Neural cell (in vitro differentiated cells): ENCODE measurements around the gene OR2A1.
"Not testable (repeated sequence)": the region's sequence is repeated elsewhere in the genome, so short reads cannot be mapped to it uniquely, and the experiment has no call there.

Source experiments
- EP300 ChIP-seq: fragments of 450-650 bp; conservative IDR thresholded peaks from 2 replicates; pipeline ENCODE4 v1.6.1; 2014; ENCODE audit warnings: antibody characterized with exemption, mild to moderate bottlenecking, moderate library complexity; ENCODE audit not compliant: poor library complexity, severe bottlenecking
- MXI1 ChIP-seq: fragments of 450-650 bp; conservative IDR thresholded peaks from 2 replicates; pipeline ENCODE4 v1.6.1; 2014; ENCODE audit warnings: antibody characterized with exemption, mild to moderate bottlenecking; ENCODE audit not compliant: poor library complexity, severe bottlenecking
- POLR2AphosphoS5 ChIP-seq: IDR thresholded peaks from 2 replicates; pipeline ENCODE4 v1.6.1; 2012
- TF ChIP-seq, protein P1 (sequence below): fragments of 450-650 bp; IDR thresholded peaks from 2 replicates; pipeline ENCODE4 v1.5.1; 2014; ENCODE audit warnings: antibody characterized with exemption, mild to moderate bottlenecking, moderate library complexity; ENCODE audit not compliant: poor library complexity, severe bottlenecking

- TF ChIP-seq, protein P1, sequence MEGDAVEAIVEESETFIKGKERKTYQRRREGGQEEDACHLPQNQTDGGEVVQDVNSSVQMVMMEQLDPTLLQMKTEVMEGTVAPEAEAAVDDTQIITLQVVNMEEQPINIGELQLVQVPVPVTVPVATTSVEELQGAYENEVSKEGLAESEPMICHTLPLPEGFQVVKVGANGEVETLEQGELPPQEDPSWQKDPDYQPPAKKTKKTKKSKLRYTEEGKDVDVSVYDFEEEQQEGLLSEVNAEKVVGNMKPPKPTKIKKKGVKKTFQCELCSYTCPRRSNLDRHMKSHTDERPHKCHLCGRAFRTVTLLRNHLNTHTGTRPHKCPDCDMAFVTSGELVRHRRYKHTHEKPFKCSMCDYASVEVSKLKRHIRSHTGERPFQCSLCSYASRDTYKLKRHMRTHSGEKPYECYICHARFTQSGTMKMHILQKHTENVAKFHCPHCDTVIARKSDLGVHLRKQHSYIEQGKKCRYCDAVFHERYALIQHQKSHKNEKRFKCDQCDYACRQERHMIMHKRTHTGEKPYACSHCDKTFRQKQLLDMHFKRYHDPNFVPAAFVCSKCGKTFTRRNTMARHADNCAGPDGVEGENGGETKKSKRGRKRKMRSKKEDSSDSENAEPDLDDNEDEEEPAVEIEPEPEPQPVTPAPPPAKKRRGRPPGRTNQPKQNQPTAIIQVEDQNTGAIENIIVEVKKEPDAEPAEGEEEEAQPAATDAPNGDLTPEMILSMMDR = not testable (repeated sequence)
- not testable (repeated sequence) for TF ChIP-seq MXI1, EP300, POLR2AphosphoS5
These were observed 44.6 kb downstream of the OR2A1 start for GRCh38 chr7:144356860-144357259.
